HG03280 (cell line): ENCODE measurements around the gene FIG4.
"Not testable (repeated sequence)": the region's sequence is repeated elsewhere in the genome, so short reads cannot be mapped to it uniquely, and the experiment has no call there.

ENCODE experiments used
- ATAC-seq: cut with Tn5 transposase; IDR thresholded peaks from one replicate; pipeline ENCODE4 v1.9.1; 2021; ENCODE audit warnings: mild to moderate bottlenecking, moderate library complexity; ENCODE audit not compliant: unreplicated experiment

FIG4 gene

DNA sequence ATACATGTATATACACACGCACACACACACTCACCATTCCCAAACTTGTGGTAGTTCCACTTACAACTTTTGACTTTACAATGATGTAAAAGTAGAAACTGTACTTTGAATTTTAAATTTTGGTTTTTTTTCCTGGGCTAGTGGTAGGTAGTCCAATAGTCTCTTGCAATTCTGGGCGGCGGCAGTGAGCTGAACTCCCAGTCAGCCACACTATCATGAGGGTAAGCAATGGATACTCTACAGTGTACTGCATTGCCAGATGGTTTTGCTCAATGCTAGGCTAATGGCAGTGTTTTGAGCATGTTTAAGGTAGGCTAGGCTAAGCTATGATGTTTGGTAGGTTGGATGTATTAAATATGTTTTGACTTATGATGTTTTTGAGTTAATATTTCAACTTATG, 150.8 kb downstream of the FIG4 start:
- ATAC-seq: no peak

DNA sequence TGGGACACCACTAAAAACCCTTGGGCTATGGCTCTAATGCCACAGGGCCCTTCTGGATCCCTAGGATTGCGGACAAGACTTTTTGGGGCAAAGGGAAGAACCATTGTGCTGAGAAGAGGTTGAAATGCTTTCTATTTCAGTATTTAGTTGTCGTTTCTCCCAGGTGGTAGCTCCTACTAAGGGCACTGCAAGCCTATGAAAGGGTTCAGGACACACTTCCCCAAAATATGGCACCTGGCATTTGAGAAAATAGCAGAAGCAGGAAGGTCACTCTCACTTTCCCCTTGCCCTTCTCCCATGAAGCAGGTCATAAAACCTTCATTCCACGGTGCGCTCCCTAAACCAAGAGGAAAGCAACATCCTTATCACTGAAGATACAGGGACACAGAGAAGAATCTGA, 161.6 kb downstream of the FIG4 start:
- no peak for ATAC-seq

GRCh38 chr6:109853426-109853825, 162.3 kb downstream of the FIG4 start:
- no peak for ATAC-seq

- no peak for ATAC-seq
Observed at GRCh38 chr6:109853951-109854350, 162.9 kb downstream of the FIG4 start.

- ATAC-seq: no peak
Observed at GRCh38 chr6:109854541-109855308, 163.6 kb downstream of the FIG4 start.

- not testable (repeated sequence) for ATAC-seq
Observed at GRCh38 chr6:109855476-109856040, 164.5 kb downstream of the FIG4 start.

DNA sequence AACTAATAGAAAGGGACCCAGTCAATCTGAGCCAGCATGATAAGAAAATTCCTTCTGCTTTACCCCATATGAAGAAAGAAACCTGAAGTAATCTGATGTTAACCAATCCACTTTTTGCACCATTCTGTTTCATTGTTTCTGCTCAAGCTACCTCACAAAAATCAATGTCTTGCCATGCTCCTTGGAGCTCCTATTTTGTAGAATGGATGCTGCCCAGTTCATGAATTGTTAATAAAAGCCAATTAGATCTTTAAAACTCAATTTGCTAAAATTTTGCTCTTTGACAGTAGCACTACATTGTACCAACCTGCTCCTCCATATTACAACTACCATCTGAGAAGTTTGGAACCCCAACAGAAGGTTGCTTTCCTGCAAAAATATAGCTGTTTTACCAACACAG, 170.8 kb downstream of the FIG4 start:
- no peak for ATAC-seq

- ATAC-seq: no peak
Observed at GRCh38 chr6:109864050-109864449, 173.0 kb downstream of the FIG4 start.

GRCh38 chr6:109865968-109866367, 174.9 kb downstream of the FIG4 start:
- no peak for ATAC-seq

DNA sequence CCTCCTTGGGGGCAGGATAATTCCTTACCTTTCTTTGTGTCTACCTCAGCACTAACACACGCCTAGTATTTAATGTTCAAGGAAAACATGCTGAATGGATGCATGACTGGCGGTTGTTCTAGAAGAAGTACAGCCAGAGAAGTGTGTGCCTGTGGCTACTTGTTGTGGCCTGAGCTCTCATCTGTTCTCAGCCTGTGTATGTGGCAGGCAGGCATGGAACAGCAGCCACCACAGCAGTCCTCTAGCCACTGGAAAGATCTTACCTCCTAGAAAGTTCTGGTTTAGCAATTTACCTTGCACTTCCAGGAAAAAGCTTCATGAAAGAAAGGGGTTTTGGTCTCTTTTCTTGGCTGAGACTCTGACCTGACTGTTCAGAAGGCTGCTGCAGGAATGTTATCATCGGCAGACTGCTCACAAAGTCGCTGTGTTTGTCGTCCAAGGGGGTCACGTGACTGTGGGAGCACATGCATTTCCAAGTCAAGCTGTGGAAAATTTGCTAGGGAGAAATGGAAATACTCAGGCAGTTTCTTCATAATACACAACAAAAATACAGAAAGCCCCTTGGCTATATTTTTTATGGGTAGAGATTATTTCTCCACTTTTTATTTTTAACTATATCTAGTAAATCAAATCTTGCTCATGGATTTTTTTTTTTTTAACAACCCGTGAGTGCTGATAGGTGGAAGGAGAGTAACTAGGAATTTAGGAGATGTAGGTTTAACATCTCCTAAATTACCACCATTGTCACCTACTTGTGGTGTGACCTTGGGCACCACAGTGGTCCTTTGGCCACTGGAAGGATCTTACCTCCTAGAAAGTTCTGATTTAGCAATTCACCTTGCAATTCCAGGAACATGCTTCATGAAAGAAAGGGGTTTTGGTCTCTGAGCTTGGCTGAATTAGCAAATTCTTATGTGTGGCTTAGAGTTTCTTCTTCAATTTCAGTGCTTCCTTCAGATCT, 176.2 kb downstream of the FIG4 start:
- no peak for ATAC-seq

DNA sequence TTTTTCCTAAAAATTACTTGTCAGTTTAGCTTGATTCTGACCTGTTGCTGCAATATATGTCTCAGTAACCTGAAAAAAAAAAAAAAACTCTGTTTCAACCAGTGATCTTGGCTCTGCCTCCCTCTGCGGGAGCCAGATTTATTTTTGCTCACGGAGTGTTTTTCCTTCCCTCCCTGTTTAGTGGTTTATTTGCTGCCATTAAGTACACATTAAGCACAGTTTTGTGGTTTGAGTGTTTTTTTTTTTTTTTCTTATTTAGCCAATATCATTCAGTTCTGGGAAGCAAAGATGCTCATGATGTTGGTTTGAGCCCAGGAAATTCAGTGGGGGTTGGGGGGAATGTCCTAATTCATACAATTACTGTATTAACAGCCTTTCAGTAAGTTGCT, 176.9 kb downstream of the FIG4 start:
- no peak for ATAC-seq

DNA sequence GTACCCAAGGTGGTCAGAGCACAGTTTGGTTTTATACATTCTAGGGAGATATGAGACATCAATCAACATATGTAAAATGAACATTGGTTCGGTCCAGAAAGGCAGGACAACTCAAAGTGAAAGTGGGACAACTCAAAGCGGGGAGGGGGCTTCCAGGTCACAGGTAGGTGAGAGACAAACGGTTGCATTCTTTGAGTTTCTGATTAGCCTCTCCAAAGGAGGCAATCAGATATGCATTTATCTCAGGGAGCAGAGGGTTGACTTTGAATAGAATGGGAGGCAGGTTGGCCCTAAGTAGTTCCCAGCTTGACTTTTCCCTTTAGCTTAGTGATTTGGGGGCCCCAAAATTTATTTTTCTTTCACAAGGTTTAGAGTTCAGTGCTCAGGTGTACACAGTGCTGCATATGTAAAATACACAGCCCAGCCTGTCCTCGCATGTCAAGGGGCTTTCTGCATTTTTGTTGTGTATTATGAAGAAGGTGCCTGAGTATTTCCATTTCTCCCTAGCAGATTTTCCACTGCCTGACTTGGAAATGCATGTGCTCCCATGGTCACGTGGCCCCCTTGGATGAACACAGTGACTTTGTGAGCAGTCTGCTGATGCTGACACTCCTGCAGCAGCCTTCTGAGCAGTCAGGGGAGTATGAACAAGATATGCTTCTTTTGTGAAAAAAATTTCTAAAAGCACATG, 178.4 kb downstream of the FIG4 start:
- not testable (repeated sequence) for ATAC-seq

DNA sequence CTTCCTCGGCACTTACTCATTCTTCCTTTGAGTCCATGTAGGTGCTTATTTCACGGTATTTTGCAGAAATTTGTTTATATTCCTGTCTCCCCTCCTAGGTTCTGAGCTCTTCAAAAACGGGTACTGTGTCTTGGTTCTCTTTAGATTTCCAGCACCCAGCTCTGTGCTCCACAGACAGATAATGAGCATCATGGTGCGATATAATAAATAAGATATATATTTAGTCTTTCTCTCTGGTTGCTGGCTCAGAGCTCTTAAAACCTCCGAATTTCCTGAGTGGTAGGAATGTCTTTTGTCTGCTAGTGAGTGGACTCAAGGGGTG, 179.0 kb downstream of the FIG4 start:
- ATAC-seq: no peak

DNA sequence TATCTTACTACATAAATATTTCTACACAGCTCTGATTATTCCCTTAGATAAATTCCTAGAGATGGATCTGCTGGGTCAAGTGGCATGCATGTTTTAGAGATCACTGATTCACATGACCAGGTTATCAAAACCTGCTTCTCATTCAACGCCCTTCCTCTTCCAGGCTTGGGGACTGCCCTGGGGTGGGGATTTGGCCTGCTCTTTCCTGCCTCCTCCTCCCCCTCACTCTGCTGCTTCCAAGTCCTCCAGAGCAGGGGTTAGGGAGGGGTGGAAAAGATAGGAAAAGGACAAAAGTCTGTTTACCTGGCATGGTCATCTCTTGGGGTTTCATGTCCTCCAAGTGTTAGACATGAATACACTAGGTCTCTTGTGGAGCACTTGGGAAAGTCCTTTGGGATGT, 181.5 kb downstream of the FIG4 start:
- ATAC-seq: no peak

GRCh38 chr6:109872968-109873545, 182.0 kb downstream of the FIG4 start:
- no peak for ATAC-seq

DNA sequence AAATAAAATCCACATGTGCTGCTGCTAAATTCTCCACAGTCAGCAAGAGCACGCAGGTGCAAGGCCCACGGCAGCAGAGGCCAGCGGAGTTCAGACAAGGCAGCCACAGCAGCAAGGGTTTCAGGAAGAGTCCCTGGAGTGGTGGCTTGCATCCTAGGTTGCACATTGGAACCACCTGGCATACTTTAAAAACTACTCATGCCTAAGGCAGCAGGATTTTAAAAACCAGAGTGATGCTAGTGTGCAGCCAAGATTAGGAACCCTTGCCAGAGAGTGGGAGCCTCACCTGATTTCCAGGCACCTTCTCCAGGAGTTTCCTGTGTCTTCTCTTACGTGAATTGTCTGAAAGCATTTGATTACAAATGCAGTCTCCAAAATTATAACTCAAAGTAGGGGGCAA, 183.0 kb downstream of the FIG4 start:
- ATAC-seq: no peak

DNA sequence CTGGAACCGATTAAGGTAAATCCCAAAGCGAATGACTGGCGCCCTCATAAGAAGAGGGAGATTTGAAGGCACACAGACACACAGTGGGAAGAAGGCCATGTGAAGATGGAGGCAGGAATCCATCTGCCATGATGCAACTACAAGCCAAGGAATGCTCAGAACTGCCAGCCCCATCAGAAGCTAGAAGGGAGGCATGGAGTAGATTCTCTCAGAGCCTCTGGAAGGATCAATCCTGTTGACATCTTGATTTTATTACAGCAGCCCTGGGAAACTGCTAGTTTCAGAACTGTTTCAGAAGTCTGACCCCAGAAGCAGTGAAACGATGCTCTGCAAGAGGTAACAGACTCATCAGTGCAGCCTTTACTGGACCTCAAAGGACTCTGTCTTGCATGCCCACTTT, 183.5 kb downstream of the FIG4 start:
- ATAC-seq: no peak
